ENCODE results near the gene CMTM8. TPM values are rescaled to one million over a fixed set of nuclear protein-coding genes. Genes with fewer than 3 reads are reported as not detected.

The CMTM8 gene
- total and polyA plus RNA-seq, 2 experiments from 2014 or later: 19.9 to 24.5 TPM

- TF ChIP-seq REST (IDR thresholded peaks at IDR 0.05; ENCODE audit: unreplicated experiment) (no peak), CTCF (conservative IDR thresholded peaks at IDR 0.05; ENCODE audit: low read depth in 2 of 2) (no peak), STAT1 (IDR thresholded peaks at IDR 0.05; ENCODE audit: unreplicated experiment) (no peak), NANOG (IDR thresholded peaks at IDR 0.05; ENCODE audit: borderline replicate concordance) (no peak), EZH2phosphoT487 (IDR thresholded peaks at IDR 0.05; ENCODE audit: unreplicated experiment) (no peak), JUNB (IDR thresholded peaks at IDR 0.05; ENCODE audit: unreplicated experiment) (no peak), EZH2 (IDR thresholded peaks at IDR 0.05; ENCODE audit: low read depth, unreplicated experiment) (no peak), ZNF331 (CRISPR knock-in tag; IDR thresholded peaks at IDR 0.05; ENCODE audit: low read depth) (no peak)
Observed at GRCh38 chr3:32352563-32352962, 114.1 kb downstream of the CMTM8 start (continued).

- Mint-ChIP-seq H3K4me3 (no peak overlapping the region), H3K36me3 (ENCODE audit: low read depth) (no peaks in the 10 kb centered on the region), H3K4me1 (peaks cover 22% of the 10 kb centered on the region), H3K27me3 (ENCODE audit: insufficient read depth, low read depth, poor library complexity) (peaks cover 5% of the 10 kb centered on the region), H3K9me3 (no peaks in the 10 kb centered on the region), H3K27ac (no peak overlapping the region)
- Histone ChIP-seq H4K20me1 (replicated peaks; ENCODE audit: insufficient read depth) (peaks cover 2% of the 10 kb centered on the region; the same call in 1 of the 2 replicates), H3K4me2 (no peak overlapping the region), H3K27me3 (ENCODE audit: insufficient read depth) (no peaks in the 10 kb centered on the region), H3K27ac (ENCODE audit: low read depth) (no peak overlapping the region), H3K4me1 (ENCODE audit: insufficient read depth) (peaks cover 10% of the 10 kb centered on the region), H3K9me2 (ENCODE audit: insufficient read depth) (0 out of 2 replicates have a peak, but pooled peaks cover 5% of the 10 kb centered on the region), H3F3A (replicated peaks; ENCODE audit: low read depth) (no peaks in the 10 kb centered on the region), H3K36me3 (ENCODE audit: insufficient read depth) (no peaks in the 10 kb centered on the region), H3K4me3 (no peak overlapping the region), H3K79me2 (replicated peaks; ENCODE audit: insufficient read depth) (no peaks in the 10 kb centered on the region; the same call in 1 of the 2 replicates), H2AFZ (no peak overlapping the region)
- no peak for TF ChIP-seq REST (IDR thresholded peaks at IDR 0.05; ENCODE audit: unreplicated experiment)
- TF ChIP-seq ZNF114 (CRISPR knock-in tag; IDR thresholded peaks at IDR 0.05): no peak
- TF ChIP-seq CTCF (conservative IDR thresholded peaks at IDR 0.05; ENCODE audit: low read depth in 2 of 2): no peak
- ATAC-seq: no peak
- DNase-seq (ENCODE audit: low spot score): no peak
Observed at GRCh38 chr3:32353351-32353750, 114.9 kb downstream of the CMTM8 start.
